ENCODE results near the gene LYVE1.

Gene LYVE1

DNA sequence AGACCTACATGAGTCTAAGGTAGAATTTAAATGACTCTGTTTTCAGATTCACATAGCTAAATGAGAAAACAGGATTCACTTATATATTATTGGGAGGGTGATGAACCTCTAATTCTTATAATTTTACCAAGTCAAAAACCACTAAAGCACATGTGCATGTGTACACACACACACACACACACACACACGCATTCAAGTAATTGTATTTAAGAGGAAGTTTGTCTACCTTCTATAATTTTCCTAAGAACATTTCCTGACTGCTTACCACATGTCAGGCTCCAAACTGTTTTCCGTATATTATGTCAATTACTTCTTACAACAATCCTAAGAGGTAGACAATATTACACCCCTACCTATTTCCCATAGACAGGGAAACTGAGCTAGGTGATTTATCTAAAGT lies 34.1 kb downstream of the LYVE1 start:
- no peak for DNase-seq

DNA sequence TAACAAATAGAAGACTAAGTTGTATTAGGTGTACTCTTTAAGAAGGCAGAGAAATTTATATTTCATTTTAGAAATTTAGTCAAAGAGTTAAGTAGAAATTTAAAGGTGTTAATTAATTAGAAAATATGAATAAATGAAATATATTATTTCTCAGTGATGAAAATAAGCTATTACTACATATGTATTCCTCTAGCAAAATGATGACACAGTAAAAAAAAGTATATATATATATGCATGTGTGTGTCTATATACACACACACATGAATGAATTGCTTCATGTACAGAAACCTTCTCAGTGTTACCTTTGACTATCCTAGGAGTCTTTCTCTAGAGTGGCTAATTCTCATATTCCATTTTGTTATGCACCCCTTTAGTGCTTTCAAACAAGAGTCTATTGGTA lies 35.1 kb downstream of the LYVE1 start:
- no peaks in the 10 kb centered on the region for H3K36me3 ChIP-seq (ENCODE audit: control insufficient read depth, insufficient read depth, low read length)
- no peak for DNase-seq

More for the DNA sequence above, 34.1 kb downstream of the LYVE1 start:
- Histone ChIP-seq H3K27ac (ENCODE audit: low read depth, low read length) (no peak overlapping the region), H2BK15ac (replicated peaks; ENCODE audit: low read depth) (no peak overlapping the region), H3K23ac (ENCODE audit: low read length) (no peak overlapping the region), H3K18ac (ENCODE audit: low read length) (no peak overlapping the region), H2AK5ac (ENCODE audit: low read length) (no peak overlapping the region), H3K4me3 (ENCODE audit: low read length) (no peak overlapping the region), H2BK5ac (ENCODE audit: low read length) (no peak overlapping the region), H3K4me2 (ENCODE audit: low read length) (no peak overlapping the region), H3K79me2 (ENCODE audit: control insufficient read depth, insufficient read depth, low read length) (no peaks in the 10 kb centered on the region), H4K8ac (ENCODE audit: low read depth, low read length) (no peak overlapping the region), H3K56ac (ENCODE audit: low read length) (no peak overlapping the region), H3K9ac (ENCODE audit: low read length) (no peak overlapping the region), H3K79me1 (ENCODE audit: low read length) (peaks cover 1% of the 10 kb centered on the region), H3K27me3 (ENCODE audit: insufficient read depth, low read length, poor library complexity) (no peaks in the 10 kb centered on the region), H2BK120ac (ENCODE audit: low read depth, low read length) (no peak overlapping the region), H3K4me1 (ENCODE audit: control insufficient read depth, low read depth, low read length) (no peaks in the 10 kb centered on the region), H3K4ac (ENCODE audit: low read depth, low read length) (no peak overlapping the region), H4K5ac (ENCODE audit: low read length) (no peak overlapping the region), H3K36me3 (ENCODE audit: control insufficient read depth, insufficient read depth, low read length) (no peaks in the 10 kb centered on the region)
- WGBS (ENCODE audit: extremely low coverage, insufficient coverage, low lambda C conversion rate), result no CpG with 5 or more reads among the region's 2 CpGs

DNA sequence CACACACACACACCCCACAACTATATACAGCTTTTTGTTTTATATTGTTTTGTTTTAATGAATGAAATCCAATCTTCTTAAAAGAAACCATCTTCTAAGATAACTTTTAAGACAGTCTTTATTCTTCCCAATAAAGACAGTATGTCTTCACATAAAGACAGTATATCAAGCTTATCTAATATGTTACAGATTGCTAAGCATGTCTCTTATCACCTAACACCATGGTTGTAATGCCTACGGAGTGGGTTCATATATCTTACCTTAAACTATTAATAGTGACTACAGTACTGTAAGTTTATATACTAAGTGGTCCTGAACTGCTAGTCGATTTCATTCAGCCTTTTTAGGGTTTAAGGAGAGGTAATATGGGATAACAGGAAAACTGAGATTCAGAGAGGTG lies 35.9 kb downstream of the LYVE1 start:
- H3K23ac ChIP-seq (ENCODE audit: low read length), result no peak overlapping the region
- no peaks in the 10 kb centered on the region for H3K79me1 ChIP-seq (ENCODE audit: low read length)
- no peaks in the 10 kb centered on the region for H3K4me1 ChIP-seq (ENCODE audit: control insufficient read depth, low read depth, low read length)
- no peak overlapping the region for H3K27ac ChIP-seq (ENCODE audit: low read depth, low read length)
- H3K36me3 ChIP-seq (ENCODE audit: control insufficient read depth, insufficient read depth, low read length), result no peaks in the 10 kb centered on the region
- no peak overlapping the region for H3K18ac ChIP-seq (ENCODE audit: low read length)
- H2BK120ac ChIP-seq (ENCODE audit: low read depth, low read length), result no peak overlapping the region
- H3K56ac ChIP-seq (ENCODE audit: low read length), result no peak overlapping the region
- H4K8ac ChIP-seq (ENCODE audit: low read depth, low read length), result no peak overlapping the region
- H3K4me2 ChIP-seq (ENCODE audit: low read length), result no peak overlapping the region
- no peak overlapping the region for H4K5ac ChIP-seq (ENCODE audit: low read length)
- no peak overlapping the region for H3K4me3 ChIP-seq (ENCODE audit: low read length)
- H2BK15ac ChIP-seq (replicated peaks; ENCODE audit: low read depth), result no peak overlapping the region
- H3K4ac ChIP-seq (ENCODE audit: low read depth, low read length), result no peak overlapping the region
- no peak overlapping the region for H3K9ac ChIP-seq (ENCODE audit: low read length)
- no peaks in the 10 kb centered on the region for H3K79me2 ChIP-seq (ENCODE audit: control insufficient read depth, insufficient read depth, low read length)
- no peak overlapping the region for H2BK5ac ChIP-seq (ENCODE audit: low read length)
- no peaks in the 10 kb centered on the region for H3K27me3 ChIP-seq (ENCODE audit: insufficient read depth, low read length, poor library complexity)
- DNase-seq, result no peak
- WGBS (ENCODE audit: extremely low coverage, insufficient coverage, low lambda C conversion rate), result no CpG with 5 or more reads among the region's 2 CpGs
- no peak overlapping the region for H2AK5ac ChIP-seq (ENCODE audit: low read length)

More for the DNA sequence above, 35.1 kb downstream of the LYVE1 start:
- no peak overlapping the region for H3K4me2 ChIP-seq (ENCODE audit: low read length)
- H3K27ac ChIP-seq (ENCODE audit: low read depth, low read length), result no peak overlapping the region
- no peak overlapping the region for H2BK120ac ChIP-seq (ENCODE audit: low read depth, low read length)
- no peak overlapping the region for H3K23ac ChIP-seq (ENCODE audit: low read length)
- H4K5ac ChIP-seq (ENCODE audit: low read length), result no peak overlapping the region
- H2AK5ac ChIP-seq (ENCODE audit: low read length), result no peak overlapping the region
- H3K9ac ChIP-seq (ENCODE audit: low read length), result no peak overlapping the region
- no peak overlapping the region for H3K56ac ChIP-seq (ENCODE audit: low read length)
- H3K4me1 ChIP-seq (ENCODE audit: control insufficient read depth, low read depth, low read length), result no peaks in the 10 kb centered on the region
- H3K79me1 ChIP-seq (ENCODE audit: low read length), result peaks cover under 1% of the 10 kb centered on the region
- H3K27me3 ChIP-seq (ENCODE audit: insufficient read depth, low read length, poor library complexity), result no peaks in the 10 kb centered on the region
- no peak overlapping the region for H3K18ac ChIP-seq (ENCODE audit: low read length)
- no peaks in the 10 kb centered on the region for H3K79me2 ChIP-seq (ENCODE audit: control insufficient read depth, insufficient read depth, low read length)
- no peak overlapping the region for H3K4ac ChIP-seq (ENCODE audit: low read depth, low read length)
- H3K4me3 ChIP-seq (ENCODE audit: low read length), result no peak overlapping the region
- no peak overlapping the region for H2BK15ac ChIP-seq (replicated peaks; ENCODE audit: low read depth)
- H4K8ac ChIP-seq (ENCODE audit: low read depth, low read length), result no peak overlapping the region
- no peak overlapping the region for H2BK5ac ChIP-seq (ENCODE audit: low read length)

DNA sequence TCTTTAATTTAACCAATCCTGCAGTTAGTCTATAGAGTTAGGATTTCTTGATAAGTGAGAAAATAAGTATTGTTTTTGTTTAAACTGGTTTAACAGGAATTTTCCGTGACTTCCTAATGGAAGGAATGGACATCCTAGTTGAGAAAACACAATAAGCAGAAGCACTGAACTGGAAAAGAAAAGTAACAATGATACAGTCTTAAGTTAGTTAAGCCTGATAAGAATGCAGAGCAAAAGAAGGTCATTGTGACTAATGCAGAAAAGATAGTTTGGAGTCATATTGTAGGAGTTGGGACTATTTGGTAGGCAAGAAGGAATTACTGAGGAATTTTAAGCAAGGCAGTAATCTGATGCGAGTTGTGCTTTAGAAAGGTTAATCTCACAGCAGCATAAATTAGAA lies 39.2 kb downstream of the LYVE1 start:
- H3K79me1 ChIP-seq (ENCODE audit: low read length), result no peaks in the 10 kb centered on the region
- H3K18ac ChIP-seq (ENCODE audit: low read length), result no peak overlapping the region
- H4K5ac ChIP-seq (ENCODE audit: low read length), result no peak overlapping the region
- H3K9ac ChIP-seq (ENCODE audit: low read length), result no peak overlapping the region
- no peak overlapping the region for H2AK5ac ChIP-seq (ENCODE audit: low read length)
- H3K4ac ChIP-seq (ENCODE audit: low read depth, low read length), result no peak overlapping the region
- no peak overlapping the region for H3K27ac ChIP-seq (ENCODE audit: low read depth, low read length)
- H2BK120ac ChIP-seq (ENCODE audit: low read depth, low read length), result no peak overlapping the region
- H3K23ac ChIP-seq (ENCODE audit: low read length), result no peak overlapping the region
- H2BK15ac ChIP-seq (replicated peaks; ENCODE audit: low read depth), result no peak overlapping the region
- no peak overlapping the region for H2BK5ac ChIP-seq (ENCODE audit: low read length)
- no peaks in the 10 kb centered on the region for H3K36me3 ChIP-seq (ENCODE audit: control insufficient read depth, insufficient read depth, low read length)
- H4K8ac ChIP-seq (ENCODE audit: low read depth, low read length), result no peak overlapping the region
- H3K4me1 ChIP-seq (ENCODE audit: control insufficient read depth, low read depth, low read length), result no peaks in the 10 kb centered on the region
- no peak for DNase-seq
- H3K79me2 ChIP-seq (ENCODE audit: control insufficient read depth, insufficient read depth, low read length), result no peaks in the 10 kb centered on the region
- no CpG with 5 or more reads among the region's 2 CpGs for WGBS (ENCODE audit: extremely low coverage, insufficient coverage, low lambda C conversion rate)
- H3K4me2 ChIP-seq (ENCODE audit: low read length), result no peak overlapping the region
- H3K27me3 ChIP-seq (ENCODE audit: insufficient read depth, low read length, poor library complexity), result no peaks in the 10 kb centered on the region
- H3K56ac ChIP-seq (ENCODE audit: low read length), result no peak overlapping the region
- H3K4me3 ChIP-seq (ENCODE audit: low read length), result no peak overlapping the region

DNA sequence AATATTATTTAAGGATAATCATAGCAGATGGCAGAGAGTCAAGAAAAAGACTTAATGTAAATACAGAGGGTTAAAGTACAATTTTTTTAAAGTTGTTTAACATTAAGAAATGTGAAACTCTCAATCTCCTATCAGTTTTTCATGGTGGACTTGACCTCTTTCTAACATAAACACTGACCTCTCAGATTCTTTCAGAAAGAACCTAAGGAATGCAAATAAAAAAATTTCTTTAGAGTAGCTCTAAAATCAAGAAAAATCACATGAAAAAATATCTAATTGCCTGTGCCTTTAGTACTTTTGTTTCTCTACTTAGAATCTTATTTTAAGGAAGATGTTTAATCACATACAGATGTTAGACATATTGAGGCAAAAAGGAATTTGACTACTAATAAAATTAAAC lies 40.3 kb downstream of the LYVE1 start:
- Histone ChIP-seq H3K27ac (ENCODE audit: low read depth, low read length) (no peak overlapping the region), H3K79me1 (ENCODE audit: low read length) (no peaks in the 10 kb centered on the region), H3K4me3 (ENCODE audit: low read length) (no peak overlapping the region), H3K4ac (ENCODE audit: low read depth, low read length) (no peak overlapping the region), H2AK5ac (ENCODE audit: low read length) (no peak overlapping the region), H3K4me1 (ENCODE audit: control insufficient read depth, low read depth, low read length) (no peaks in the 10 kb centered on the region), H3K36me3 (ENCODE audit: control insufficient read depth, insufficient read depth, low read length) (no peaks in the 10 kb centered on the region), H3K56ac (ENCODE audit: low read length) (no peak overlapping the region), H3K79me2 (ENCODE audit: control insufficient read depth, insufficient read depth, low read length) (no peaks in the 10 kb centered on the region), H3K4me2 (ENCODE audit: low read length) (no peak overlapping the region), H4K5ac (ENCODE audit: low read length) (no peak overlapping the region), H2BK15ac (replicated peaks; ENCODE audit: low read depth) (no peak overlapping the region), H3K23ac (ENCODE audit: low read length) (no peak overlapping the region), H4K8ac (ENCODE audit: low read depth, low read length) (no peak overlapping the region), H2BK120ac (ENCODE audit: low read depth, low read length) (no peak overlapping the region), H2BK5ac (ENCODE audit: low read length) (no peak overlapping the region), H3K18ac (ENCODE audit: low read length) (no peak overlapping the region), H3K9ac (ENCODE audit: low read length) (no peak overlapping the region), H3K27me3 (ENCODE audit: insufficient read depth, low read length, poor library complexity) (no peaks in the 10 kb centered on the region)
- DNase-seq, result no peak

DNA sequence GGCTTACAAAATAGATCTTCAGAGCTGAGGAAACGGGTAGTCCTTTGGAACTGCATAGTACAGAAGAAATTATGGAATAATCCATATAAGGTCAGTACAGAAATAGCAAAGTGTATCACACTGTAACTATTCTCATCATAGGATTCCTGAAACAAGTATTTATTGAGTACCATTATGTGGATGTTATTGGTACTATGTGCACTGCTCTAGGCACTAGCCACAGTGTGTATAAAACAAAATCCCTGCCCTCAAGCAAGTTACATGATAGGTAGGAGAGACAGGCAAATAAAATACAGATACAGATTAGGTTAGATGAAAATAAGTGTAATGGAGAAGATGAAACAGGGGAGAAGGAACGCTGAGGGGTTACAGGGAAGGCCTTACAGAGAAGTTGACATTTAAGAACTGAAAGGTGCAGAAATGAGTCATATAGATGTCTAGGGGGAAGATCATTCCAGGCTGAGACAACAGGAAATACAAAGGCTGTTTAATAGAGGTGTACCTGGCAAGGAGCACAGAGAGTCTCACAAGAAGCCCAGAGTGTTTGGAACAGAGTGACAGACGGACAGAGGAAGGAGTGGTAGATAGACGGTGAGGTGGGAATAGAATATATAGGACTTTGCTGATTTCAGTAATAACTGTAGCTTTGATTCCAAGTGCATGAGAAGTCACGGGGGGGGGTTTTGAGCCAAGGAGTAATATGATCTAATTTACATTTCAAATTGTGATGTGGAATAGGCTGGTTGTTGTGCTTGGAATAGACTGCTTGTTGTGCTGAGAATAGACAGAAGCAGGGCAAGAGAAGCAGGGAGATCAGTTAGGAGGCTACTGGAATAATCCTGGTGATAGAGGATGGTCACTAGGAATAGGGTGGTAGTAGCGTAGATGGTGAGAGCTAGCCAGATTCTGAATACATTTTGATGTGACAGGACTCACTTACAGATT lies 41.2 kb downstream of the LYVE1 start:
- Histone ChIP-seq H2BK5ac (ENCODE audit: low read length) (no peak overlapping the region), H3K79me2 (ENCODE audit: control insufficient read depth, insufficient read depth, low read length) (no peaks in the 10 kb centered on the region), H3K9ac (ENCODE audit: low read length) (no peak overlapping the region), H4K5ac (ENCODE audit: low read length) (no peak overlapping the region), H3K4me1 (ENCODE audit: control insufficient read depth, low read depth, low read length) (no peaks in the 10 kb centered on the region), H3K4me2 (ENCODE audit: low read length) (no peak overlapping the region), H2BK120ac (ENCODE audit: low read depth, low read length) (no peak overlapping the region), H3K79me1 (ENCODE audit: low read length) (no peaks in the 10 kb centered on the region), H2BK15ac (replicated peaks; ENCODE audit: low read depth) (no peak overlapping the region), H3K36me3 (ENCODE audit: control insufficient read depth, insufficient read depth, low read length) (no peaks in the 10 kb centered on the region), H4K8ac (ENCODE audit: low read depth, low read length) (no peak overlapping the region), H3K27ac (ENCODE audit: low read depth, low read length) (no peak overlapping the region), H3K4me3 (ENCODE audit: low read length) (no peak overlapping the region), H3K23ac (ENCODE audit: low read length) (no peak overlapping the region), H3K18ac (ENCODE audit: low read length) (no peak overlapping the region), H2AK5ac (ENCODE audit: low read length) (no peak overlapping the region), H3K27me3 (ENCODE audit: insufficient read depth, low read length, poor library complexity) (no peaks in the 10 kb centered on the region), H3K4ac (ENCODE audit: low read depth, low read length) (no peak overlapping the region), H3K56ac (ENCODE audit: low read length) (no peak overlapping the region)
- no peak for DNase-seq
- no CpG with 5 or more reads among the region's 6 CpGs for WGBS (ENCODE audit: extremely low coverage, insufficient coverage, low lambda C conversion rate)
